Vagina (tissue), 2 donors: ENCODE results near the gene MPND.

Experiments
- CTCF ChIP-seq, 3 experiments: fragments of 450-650 bp in 2 of 3; fragments of 200-600 bp in 1 of 3; sonication (generic) in 1 of 3; IDR thresholded peaks; one replicate each; pipeline ENCODE4 v1.5.1; 2017 to 2019; ENCODE audit warnings: antibody characterized with exemption in 3 of 3, mild to moderate bottlenecking in 2 of 3, moderate library complexity in 2 of 3
- POLR2A ChIP-seq, 2 donors: fragments of 450-650 bp; IDR thresholded peaks; one replicate each; pipeline ENCODE4 v1.6.1; 2017; ENCODE audit warnings: antibody characterized with exemption in 2 of 2, mild to moderate bottlenecking in 2 of 2, moderate library complexity in 2 of 2
- POLR2AphosphoS5 ChIP-seq, 2 donors: sonication (generic); formaldehyde crosslinking; IDR thresholded peaks; one replicate each; pipeline ENCODE4 v1.9.0; 2017; ENCODE audit warnings: antibody characterized with exemption in 2 of 2, mild to moderate bottlenecking in 2 of 2, low read depth in 1 of 2; ENCODE audit not compliant: insufficient read depth in 1 of 2

- TF ChIP-seq POLR2AphosphoS5 (IDR thresholded peaks at IDR 0.05; ENCODE audit: insufficient read depth in 1 of 2, low read depth in 1 of 2) (no peak), CTCF (IDR thresholded peaks at IDR 0.05) (no peak), POLR2A (IDR thresholded peaks at IDR 0.05) (no peak)
These were observed 47.9 kb downstream of the MPND start for GRCh38 chr19:4391306-4391693.
